Fibroblast of the aortic adventitia (primary cell): ENCODE data around the gene PSMB10. TPM values are rescaled to one million over a fixed set of nuclear protein-coding genes. Genes with fewer than 3 reads are reported as not detected.

Source experiments
- DNase-seq: peaks from one replicate; pipeline ENCODE4 v3.0.0-alpha.2; 2010; ENCODE audit warnings: low read depth
- H3K4me3 ChIP-seq: 2 replicates; pipeline ENCODE4 v1.5.1; 2011; ENCODE audit warnings: low read depth, mild to moderate bottlenecking, control low read depth, low read length, moderate library complexity
- total RNA-seq: library from RNA; depleted of rRNA; stranded (reverse); fragments of >200 nt; gene quantifications from 2 replicates; pipeline ENCODE4 v1.2.3, GENCODE V29; 2012; ENCODE audit warnings: low replicate concordance
- TF ChIP-seq, protein P1 (sequence below): IDR thresholded peaks from 2 replicates; pipeline ENCODE4 v1.5.1; 2011; ENCODE audit warnings: mild to moderate bottlenecking, low read length, control low read depth, inconsistent platforms; ENCODE audit not compliant: insufficient read depth

PSMB10 gene
- total RNA-seq, result 22.7 and 42.4 TPM in 2 replicates

DNA sequence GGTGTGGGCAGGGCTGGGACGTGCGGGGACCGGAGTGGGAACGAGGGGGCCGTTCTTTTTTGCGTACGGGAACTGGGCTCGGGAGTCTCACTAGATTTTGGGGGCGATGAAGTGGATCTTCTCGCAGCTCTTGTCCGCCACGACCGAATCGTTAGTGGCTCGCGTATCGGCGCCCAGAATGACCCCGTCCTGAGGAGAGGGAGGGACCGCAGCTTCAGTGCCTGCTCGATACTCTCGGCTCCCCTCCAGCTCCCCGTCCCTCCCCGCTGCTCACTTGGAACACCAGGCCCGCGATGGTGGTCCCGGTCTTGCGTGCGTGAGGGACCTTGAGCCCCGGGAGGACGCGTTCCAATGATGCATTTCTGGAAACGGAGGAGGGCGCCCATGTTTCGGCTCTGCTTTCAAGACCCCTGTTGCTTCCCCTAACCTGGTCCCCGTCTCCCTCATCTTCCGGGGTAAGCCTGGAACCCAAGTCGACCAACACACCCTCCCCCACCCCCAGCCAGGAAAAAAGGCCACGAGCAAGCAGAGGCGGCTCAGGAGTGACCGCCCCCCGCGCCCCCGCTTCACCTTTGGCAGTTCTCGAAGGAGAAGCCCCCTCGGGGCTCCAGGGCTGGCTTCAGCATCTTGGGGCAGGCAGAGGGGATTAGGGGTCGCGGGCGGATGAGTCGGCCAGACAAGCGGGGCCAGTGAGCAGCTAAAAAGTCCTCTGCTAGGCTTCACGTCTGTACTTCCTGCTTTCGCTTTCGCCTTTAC, at the start of gene PSMB10:
PSMB10 (minus strand) TSS at position 727 of the 756 bp plus-strand sequence; CDS start at position 626, 101 bp downstream.
- peak; percentile 73 for DNase-seq
- peak within 1 kb of the TSS; percentile 96 for H3K4me3 ChIP-seq
- TF ChIP-seq, protein P1, sequence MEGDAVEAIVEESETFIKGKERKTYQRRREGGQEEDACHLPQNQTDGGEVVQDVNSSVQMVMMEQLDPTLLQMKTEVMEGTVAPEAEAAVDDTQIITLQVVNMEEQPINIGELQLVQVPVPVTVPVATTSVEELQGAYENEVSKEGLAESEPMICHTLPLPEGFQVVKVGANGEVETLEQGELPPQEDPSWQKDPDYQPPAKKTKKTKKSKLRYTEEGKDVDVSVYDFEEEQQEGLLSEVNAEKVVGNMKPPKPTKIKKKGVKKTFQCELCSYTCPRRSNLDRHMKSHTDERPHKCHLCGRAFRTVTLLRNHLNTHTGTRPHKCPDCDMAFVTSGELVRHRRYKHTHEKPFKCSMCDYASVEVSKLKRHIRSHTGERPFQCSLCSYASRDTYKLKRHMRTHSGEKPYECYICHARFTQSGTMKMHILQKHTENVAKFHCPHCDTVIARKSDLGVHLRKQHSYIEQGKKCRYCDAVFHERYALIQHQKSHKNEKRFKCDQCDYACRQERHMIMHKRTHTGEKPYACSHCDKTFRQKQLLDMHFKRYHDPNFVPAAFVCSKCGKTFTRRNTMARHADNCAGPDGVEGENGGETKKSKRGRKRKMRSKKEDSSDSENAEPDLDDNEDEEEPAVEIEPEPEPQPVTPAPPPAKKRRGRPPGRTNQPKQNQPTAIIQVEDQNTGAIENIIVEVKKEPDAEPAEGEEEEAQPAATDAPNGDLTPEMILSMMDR, result no peak

DNA sequence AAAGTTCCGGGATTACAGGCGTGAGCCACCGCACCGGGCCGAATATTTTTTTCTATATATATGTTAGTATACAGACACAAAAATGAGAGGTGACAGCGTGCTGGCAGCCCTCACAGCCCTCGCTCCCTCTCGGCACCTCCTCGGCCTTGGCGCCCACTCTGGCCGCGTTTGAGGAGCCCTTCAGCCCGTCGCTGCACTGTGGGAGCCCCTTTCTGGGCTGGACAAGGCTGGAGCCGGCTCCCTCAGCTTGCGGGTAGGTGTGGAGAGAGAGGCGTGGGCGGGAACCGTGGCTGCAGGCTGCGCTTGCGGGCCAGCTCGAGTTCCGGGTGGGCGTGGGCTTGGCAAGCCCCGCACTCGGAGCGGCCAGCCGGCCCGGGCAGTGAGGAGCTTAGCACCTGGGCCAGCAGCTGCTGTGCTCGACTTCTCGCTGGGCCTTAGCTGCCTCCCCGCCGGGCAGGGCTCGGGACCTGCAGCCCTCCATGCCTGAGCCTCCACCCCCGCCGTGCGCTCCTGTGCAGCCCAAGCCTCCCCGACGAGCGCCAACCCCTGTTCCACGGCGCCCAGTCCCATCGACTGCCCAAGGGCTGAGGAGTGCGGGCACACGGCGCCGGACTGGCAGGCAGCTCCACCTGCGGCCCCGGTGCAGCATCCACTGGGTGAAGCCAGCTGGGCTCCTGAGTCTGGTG, 45.5 kb upstream of the PSMB10 start:
- TF ChIP-seq, protein P1, result no peak
- no peak overlapping the region for H3K4me3 ChIP-seq
- no peak for DNase-seq

DNA sequence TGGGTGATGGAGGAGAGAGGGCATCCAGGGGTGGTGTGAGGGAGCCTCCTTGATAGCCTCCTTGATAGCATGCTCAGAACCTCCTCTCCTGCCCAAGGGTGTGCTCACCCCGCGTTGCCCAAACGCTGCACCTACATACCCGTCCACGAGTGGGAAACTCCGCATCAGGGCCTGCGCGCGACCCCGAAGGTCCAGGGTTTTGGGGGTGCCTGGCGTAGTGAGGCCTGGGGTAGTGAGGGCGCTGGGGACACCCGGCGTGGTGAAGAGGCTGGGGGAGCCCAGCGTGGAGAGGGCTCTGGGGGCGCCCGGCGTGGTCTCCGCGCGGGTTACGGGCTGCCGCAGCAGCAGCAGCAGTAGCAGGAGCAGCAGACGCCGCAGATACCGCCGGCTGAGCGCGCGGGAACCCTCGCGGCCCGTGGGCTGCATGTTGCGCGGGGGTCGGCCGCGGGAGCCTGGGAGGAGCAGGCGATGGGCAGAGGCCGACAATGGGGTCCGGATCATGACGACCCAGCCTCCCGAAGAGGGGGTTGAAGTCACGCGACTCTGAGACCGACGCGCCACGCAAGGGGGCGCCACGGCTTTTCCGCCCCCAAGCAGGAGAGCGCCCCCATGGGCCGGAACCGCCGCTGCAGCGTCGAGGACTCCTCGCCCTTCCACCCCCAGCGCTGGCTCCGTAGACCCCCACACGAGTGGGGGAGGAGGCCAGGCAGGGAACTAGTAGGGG, 43.5 kb upstream of the PSMB10 start, which contains the start of gene DPEP3:
DPEP3 (minus strand) TSS at position 545 of the 724 bp plus-strand sequence; CDS start at position 426, 119 bp downstream.
- TF ChIP-seq, protein P1, result peak; percentile 30
- DNase-seq, result no peak
- no peak within 1 kb of the TSS for H3K4me3 ChIP-seq

DNA sequence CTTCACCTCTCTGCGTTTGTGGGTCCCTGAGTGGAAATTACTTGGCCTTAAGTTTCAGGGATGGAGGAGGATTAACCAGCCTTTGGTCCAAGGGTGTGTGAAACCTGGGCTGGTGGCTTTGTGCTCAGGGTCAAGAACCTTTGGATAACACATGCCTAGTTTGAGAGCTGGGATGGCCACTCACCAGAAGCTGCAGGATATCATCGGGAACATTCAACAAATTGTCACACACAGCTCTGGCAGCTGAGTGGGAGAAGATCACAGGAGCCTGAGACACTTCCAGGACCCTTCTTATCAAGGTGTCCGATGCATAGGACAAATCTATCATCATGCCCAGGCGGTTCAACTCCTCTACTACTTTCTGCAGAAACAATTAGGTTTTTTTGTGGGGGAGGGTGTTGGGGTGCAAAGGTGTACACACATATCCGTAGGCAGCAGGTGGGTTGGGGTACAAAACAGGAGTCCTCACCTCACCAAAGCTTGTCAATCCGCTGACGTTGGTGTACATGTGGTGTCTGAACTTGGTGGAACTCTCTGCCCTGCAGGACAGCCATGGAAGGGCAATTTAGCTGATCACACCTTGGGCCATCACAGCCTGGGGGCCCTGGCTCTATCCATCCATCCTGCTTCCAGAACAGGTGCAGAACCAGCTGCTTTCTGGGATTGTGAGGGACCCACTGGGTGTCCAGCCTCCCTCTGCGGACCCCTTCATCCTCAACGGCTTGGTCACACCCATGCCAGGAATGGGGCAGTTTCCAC, 41.0 kb upstream of the PSMB10 start:
- H3K4me3 ChIP-seq, result no peak overlapping the region
- TF ChIP-seq, protein P1, result no peak
- DNase-seq, result no peak

DNA sequence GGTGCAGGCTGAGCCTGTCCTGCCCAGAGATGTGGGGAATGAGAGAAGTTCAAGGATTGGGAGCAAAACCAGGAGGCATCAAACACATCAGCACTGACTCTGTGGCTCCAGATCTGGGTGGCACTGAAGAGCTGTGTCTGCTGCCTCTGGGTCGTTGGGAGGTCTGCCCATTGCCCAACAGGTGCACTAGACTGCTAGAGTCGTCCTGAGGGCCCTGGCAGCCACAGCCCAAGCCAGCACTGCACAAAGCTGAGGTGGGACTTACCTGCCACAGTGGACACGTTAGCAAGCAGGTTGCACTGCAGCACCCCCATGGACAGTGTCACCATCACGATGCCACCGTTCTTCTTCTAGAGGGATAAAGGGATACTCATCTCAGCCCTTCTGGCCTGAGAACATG, 40.4 kb upstream of the PSMB10 start:
- TF ChIP-seq, protein P1, result no peak
- H3K4me3 ChIP-seq, result no peak overlapping the region
- DNase-seq, result no peak

DNA sequence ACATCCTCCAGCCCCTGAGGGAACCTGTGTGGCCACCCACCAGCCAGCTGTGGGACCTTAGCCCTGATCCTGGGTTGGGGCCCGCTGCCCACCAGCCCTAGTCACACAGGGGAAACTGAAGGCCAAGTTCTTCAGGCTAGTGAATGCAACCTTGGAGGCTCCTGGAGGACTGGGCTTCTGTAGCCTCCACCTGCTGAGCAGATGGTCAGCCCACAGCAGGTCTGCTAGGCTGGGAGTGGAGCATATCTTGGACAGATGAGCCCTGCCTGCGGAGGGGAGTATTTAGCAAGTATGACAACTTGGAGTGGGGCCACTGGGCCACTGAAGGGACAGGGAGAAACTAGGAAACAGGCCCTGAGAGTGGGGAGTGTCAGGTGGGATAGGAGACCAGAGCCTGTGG, 39.6 kb upstream of the PSMB10 start:
- TF ChIP-seq, protein P1, result no peak
- DNase-seq, result no peak
- H3K4me3 ChIP-seq, result no peak overlapping the region
